Neural cell (in vitro differentiated cells): ENCODE measurements around the gene CCSAP.

Source experiments
- CTCF ChIP-seq: fragments of 450-650 bp; IDR thresholded peaks from 2 replicates; pipeline ENCODE4 v1.5.1; 2014; ENCODE audit warnings: antibody characterized with exemption, mild to moderate bottlenecking, moderate library complexity; ENCODE audit not compliant: poor library complexity, severe bottlenecking
- EP300 ChIP-seq: fragments of 450-650 bp; conservative IDR thresholded peaks from 2 replicates; pipeline ENCODE4 v1.6.1; 2014; ENCODE audit warnings: antibody characterized with exemption, mild to moderate bottlenecking, moderate library complexity; ENCODE audit not compliant: poor library complexity, severe bottlenecking
- EZH2 ChIP-seq: fragments of 200-600, 300-800 bp; shearing (Covaris generic), sonication (generic); IDR thresholded peaks from 2 replicates; pipeline ENCODE4 v1.6.1; 2014; ENCODE audit warnings: antibody characterized with exemption, low read length, borderline replicate concordance, mild to moderate bottlenecking; ENCODE audit not compliant: insufficient read depth, poor library complexity, severe bottlenecking
- MXI1 ChIP-seq: fragments of 450-650 bp; conservative IDR thresholded peaks from 2 replicates; pipeline ENCODE4 v1.6.1; 2014; ENCODE audit warnings: antibody characterized with exemption, mild to moderate bottlenecking; ENCODE audit not compliant: poor library complexity, severe bottlenecking
- POLR2AphosphoS5 ChIP-seq: IDR thresholded peaks from 2 replicates; pipeline ENCODE4 v1.6.1; 2012
- RAD21 ChIP-seq: fragments of 450-650 bp; conservative IDR thresholded peaks from 2 replicates; pipeline ENCODE4 v1.6.1; 2014; ENCODE audit warnings: antibody characterized with exemption, mild to moderate bottlenecking, moderate library complexity
- TAF1 ChIP-seq: IDR thresholded peaks from 2 replicates; pipeline ENCODE4 v1.6.1; 2012; ENCODE audit warnings: low read depth

GRCh38 chr1:229288516-229288915 is 54.3 kb downstream of the CCSAP start:
- TF ChIP-seq CTCF = no peak
- no peak for TF ChIP-seq POLR2AphosphoS5
- no peak for TF ChIP-seq EP300
- TF ChIP-seq TAF1 = no peak
- TF ChIP-seq EZH2 = no peak
- no peak for TF ChIP-seq RAD21
- no peak for TF ChIP-seq MXI1
